Measurements from ENCODE around the gene GAPVD1.
"Not testable (repeated sequence)": the region's sequence is repeated elsewhere in the genome, so short reads cannot be mapped to it uniquely, and the experiment has no call there.

The GAPVD1 gene

GRCh38 chr9:125264068-125264467 is 2.4 kb downstream of the GAPVD1 start:
- Mint-ChIP-seq H3K36me3 (ENCODE audit: low read depth) (peaks cover 20% of the 10 kb centered on the region), H3K4me3 (peak overlapping the region; percentile 73), H3K4me1 (ENCODE audit: low read depth) (peaks cover 39% of the 10 kb centered on the region), H3K27ac (peak overlapping the region; percentile 72)
- not testable (repeated sequence) for H3K9me3 Mint-ChIP-seq; H3K27me3 Mint-ChIP-seq (ENCODE audit: low read depth)

- Mint-ChIP-seq H3K9me3 (no peaks in the 10 kb centered on the region), H3K4me3 (no peak overlapping the region), H3K36me3 (ENCODE audit: low read depth) (peaks cover 24% of the 10 kb centered on the region), H3K27me3 (ENCODE audit: low read depth) (no peaks in the 10 kb centered on the region), H3K27ac (no peak overlapping the region), H3K4me1 (ENCODE audit: low read depth) (peaks cover 26% of the 10 kb centered on the region)
Observed at GRCh38 chr9:125268394-125269013, 6.9 kb downstream of the GAPVD1 start.

- no peaks in the 10 kb centered on the region for H3K27me3 Mint-ChIP-seq (ENCODE audit: low read depth)
- H3K4me1 Mint-ChIP-seq (ENCODE audit: low read depth): peaks cover 21% of the 10 kb centered on the region
- no peak overlapping the region for H3K27ac Mint-ChIP-seq
- H3K4me3 Mint-ChIP-seq: no peak overlapping the region
- H3K9me3 Mint-ChIP-seq: no peaks in the 10 kb centered on the region
- H3K36me3 Mint-ChIP-seq (ENCODE audit: low read depth): peaks cover 22% of the 10 kb centered on the region
Observed at GRCh38 chr9:125269014-125269397, 7.4 kb downstream of the GAPVD1 start.

- Mint-ChIP-seq H3K9me3 (no peaks in the 10 kb centered on the region), H3K4me1 (ENCODE audit: low read depth) (peaks cover 8% of the 10 kb centered on the region), H3K27ac (no peak overlapping the region), H3K27me3 (ENCODE audit: low read depth) (no peaks in the 10 kb centered on the region), H3K36me3 (ENCODE audit: low read depth) (peaks cover 15% of the 10 kb centered on the region), H3K4me3 (no peak overlapping the region)
Observed at GRCh38 chr9:125271081-125271480, 9.5 kb downstream of the GAPVD1 start.

- peaks cover 16% of the 10 kb centered on the region for H3K36me3 Mint-ChIP-seq (ENCODE audit: low read depth)
- H3K4me3 Mint-ChIP-seq: no peak overlapping the region
- no peaks in the 10 kb centered on the region for H3K27me3 Mint-ChIP-seq (ENCODE audit: low read depth)
- H3K27ac Mint-ChIP-seq: no peak overlapping the region
- H3K9me3 Mint-ChIP-seq: no peaks in the 10 kb centered on the region
- peaks cover 12% of the 10 kb centered on the region for H3K4me1 Mint-ChIP-seq (ENCODE audit: low read depth)
Observed at GRCh38 chr9:125272697-125273096, 11.1 kb downstream of the GAPVD1 start.

- Mint-ChIP-seq H3K36me3 (ENCODE audit: low read depth) (peaks cover 8% of the 10 kb centered on the region), H3K4me1 (ENCODE audit: low read depth) (peaks cover 6% of the 10 kb centered on the region), H3K27me3 (ENCODE audit: low read depth) (no peaks in the 10 kb centered on the region), H3K27ac (no peak overlapping the region), H3K4me3 (no peak overlapping the region), H3K9me3 (no peaks in the 10 kb centered on the region)
Observed at GRCh38 chr9:125276771-125277170, 15.1 kb downstream of the GAPVD1 start.

GRCh38 chr9:125277411-125277810 is 15.8 kb downstream of the GAPVD1 start:
- no peaks in the 10 kb centered on the region for H3K27me3 Mint-ChIP-seq (ENCODE audit: low read depth)
- H3K4me3 Mint-ChIP-seq: no peak overlapping the region
- no peaks in the 10 kb centered on the region for H3K9me3 Mint-ChIP-seq
- no peak overlapping the region for H3K27ac Mint-ChIP-seq
- H3K36me3 Mint-ChIP-seq (ENCODE audit: low read depth): peaks cover 5% of the 10 kb centered on the region
- peaks cover 6% of the 10 kb centered on the region for H3K4me1 Mint-ChIP-seq (ENCODE audit: low read depth)

- H3K36me3 Mint-ChIP-seq (ENCODE audit: low read depth): peaks cover 5% of the 10 kb centered on the region
- H3K27me3 Mint-ChIP-seq (ENCODE audit: low read depth): no peaks in the 10 kb centered on the region
- H3K4me3 Mint-ChIP-seq: no peak overlapping the region
- no peak overlapping the region for H3K27ac Mint-ChIP-seq
- H3K4me1 Mint-ChIP-seq (ENCODE audit: low read depth): peaks cover 7% of the 10 kb centered on the region
- H3K9me3 Mint-ChIP-seq: no peaks in the 10 kb centered on the region
Observed at GRCh38 chr9:125280945-125281344, 19.3 kb downstream of the GAPVD1 start.

- Mint-ChIP-seq H3K9me3 (no peaks in the 10 kb centered on the region), H3K36me3 (ENCODE audit: low read depth) (peaks cover 2% of the 10 kb centered on the region), H3K27me3 (ENCODE audit: low read depth) (no peaks in the 10 kb centered on the region), H3K4me3 (no peak overlapping the region), H3K27ac (no peak overlapping the region), H3K4me1 (ENCODE audit: low read depth) (peaks cover 4% of the 10 kb centered on the region)
Observed at GRCh38 chr9:125284855-125285254, 23.2 kb downstream of the GAPVD1 start.

- not testable (repeated sequence) for H3K27me3 Mint-ChIP-seq (ENCODE audit: low read depth); H3K36me3 Mint-ChIP-seq (ENCODE audit: low read depth); H3K4me1 Mint-ChIP-seq (ENCODE audit: low read depth); H3K4me3 Mint-ChIP-seq; H3K27ac Mint-ChIP-seq; H3K9me3 Mint-ChIP-seq
Observed at GRCh38 chr9:125286935-125287433, 25.4 kb downstream of the GAPVD1 start.

- H3K4me1 Mint-ChIP-seq (ENCODE audit: low read depth): no peaks in the 10 kb centered on the region
- H3K27me3 Mint-ChIP-seq (ENCODE audit: low read depth): no peaks in the 10 kb centered on the region
- peaks cover 2% of the 10 kb centered on the region for H3K36me3 Mint-ChIP-seq (ENCODE audit: low read depth)
- no peak overlapping the region for H3K27ac Mint-ChIP-seq
- no peaks in the 10 kb centered on the region for H3K9me3 Mint-ChIP-seq
- H3K4me3 Mint-ChIP-seq: no peak overlapping the region
Observed at GRCh38 chr9:125293134-125293533, 31.5 kb downstream of the GAPVD1 start.

GRCh38 chr9:125295657-125296056 is 34.0 kb downstream of the GAPVD1 start:
- Mint-ChIP-seq H3K27ac (no peak overlapping the region), H3K4me1 (ENCODE audit: low read depth) (no peaks in the 10 kb centered on the region), H3K4me3 (no peak overlapping the region), H3K9me3 (no peaks in the 10 kb centered on the region), H3K27me3 (ENCODE audit: low read depth) (no peaks in the 10 kb centered on the region), H3K36me3 (ENCODE audit: low read depth) (peaks cover 6% of the 10 kb centered on the region)

GRCh38 chr9:125296843-125297372 is 35.3 kb downstream of the GAPVD1 start:
- H3K9me3 Mint-ChIP-seq: no peaks in the 10 kb centered on the region
- no peak overlapping the region for H3K4me3 Mint-ChIP-seq
- H3K27ac Mint-ChIP-seq: no peak overlapping the region
- H3K27me3 Mint-ChIP-seq (ENCODE audit: low read depth): no peaks in the 10 kb centered on the region
- peaks cover 6% of the 10 kb centered on the region for H3K36me3 Mint-ChIP-seq (ENCODE audit: low read depth)
- no peaks in the 10 kb centered on the region for H3K4me1 Mint-ChIP-seq (ENCODE audit: low read depth)

GRCh38 chr9:125297917-125298316 is 36.3 kb downstream of the GAPVD1 start:
- no peak overlapping the region for H3K4me3 Mint-ChIP-seq
- H3K36me3 Mint-ChIP-seq (ENCODE audit: low read depth): peaks cover 6% of the 10 kb centered on the region
- H3K4me1 Mint-ChIP-seq (ENCODE audit: low read depth): no peaks in the 10 kb centered on the region
- no peak overlapping the region for H3K27ac Mint-ChIP-seq
- no peaks in the 10 kb centered on the region for H3K9me3 Mint-ChIP-seq
- no peaks in the 10 kb centered on the region for H3K27me3 Mint-ChIP-seq (ENCODE audit: low read depth)

- H3K36me3 Mint-ChIP-seq (ENCODE audit: low read depth): peaks cover 17% of the 10 kb centered on the region
- no peaks in the 10 kb centered on the region for H3K9me3 Mint-ChIP-seq
- no peak overlapping the region for H3K4me3 Mint-ChIP-seq
- no peak overlapping the region for H3K27ac Mint-ChIP-seq
- no peaks in the 10 kb centered on the region for H3K4me1 Mint-ChIP-seq (ENCODE audit: low read depth)
- no peaks in the 10 kb centered on the region for H3K27me3 Mint-ChIP-seq (ENCODE audit: low read depth)
Observed at GRCh38 chr9:125302241-125302640, 40.6 kb downstream of the GAPVD1 start.
